Measurements from ENCODE around the gene GNG2.
A peak's percentile ranks its signal among the peaks of the same experiment; 100 is the strongest.
"Not testable (repeated sequence)": the region's sequence is repeated elsewhere in the genome, so short reads cannot be mapped to it uniquely, and the experiment has no call there.

The GNG2 gene

DNA sequence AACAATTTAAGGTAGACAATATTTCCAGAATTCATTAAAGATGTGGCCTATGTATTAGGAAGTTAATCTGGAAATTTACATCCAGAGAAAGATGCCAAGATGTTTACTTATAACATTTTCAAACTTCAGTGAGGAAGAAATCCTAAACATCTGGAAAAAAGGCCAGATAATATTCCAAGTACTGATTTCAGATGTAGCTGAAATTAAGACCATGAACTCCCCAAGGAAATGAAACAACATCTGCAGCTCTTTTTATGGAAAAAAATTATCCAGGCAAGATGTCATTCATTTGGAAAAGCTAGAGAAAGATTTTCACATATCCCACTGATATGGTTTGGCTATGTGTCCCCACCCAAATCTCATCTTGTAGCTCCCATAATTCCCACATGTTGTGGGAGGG is 35.0 kb downstream of the GNG2 start:
- DNase-seq: no peak

DNA sequence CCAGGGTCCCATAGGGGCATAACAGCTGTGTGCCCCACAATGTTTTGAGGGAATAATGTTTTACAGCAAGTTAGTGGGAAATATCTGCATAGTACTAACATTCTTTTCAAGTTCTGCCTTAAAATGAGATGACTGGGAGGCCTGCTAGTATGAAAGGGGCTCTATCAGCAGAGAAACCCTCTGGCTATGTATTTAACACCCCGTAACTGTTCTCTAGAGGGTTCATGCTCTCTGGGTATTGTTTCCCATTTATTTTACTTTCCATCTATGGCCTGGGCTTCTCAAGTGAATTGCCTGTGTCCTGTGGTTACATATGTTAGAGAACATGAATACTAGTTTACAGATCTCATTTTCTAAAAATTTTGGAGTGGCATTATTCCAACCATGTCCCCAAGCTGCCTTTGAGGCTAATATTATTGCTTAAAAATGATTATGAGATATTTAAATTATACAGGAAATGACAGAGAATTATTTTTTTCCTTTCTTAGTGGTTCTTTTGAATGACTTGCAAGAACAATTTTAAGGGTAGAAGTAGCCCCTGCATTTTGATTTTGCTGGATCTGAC is 37.5 kb downstream of the GNG2 start:
- no peak for DNase-seq

DNA sequence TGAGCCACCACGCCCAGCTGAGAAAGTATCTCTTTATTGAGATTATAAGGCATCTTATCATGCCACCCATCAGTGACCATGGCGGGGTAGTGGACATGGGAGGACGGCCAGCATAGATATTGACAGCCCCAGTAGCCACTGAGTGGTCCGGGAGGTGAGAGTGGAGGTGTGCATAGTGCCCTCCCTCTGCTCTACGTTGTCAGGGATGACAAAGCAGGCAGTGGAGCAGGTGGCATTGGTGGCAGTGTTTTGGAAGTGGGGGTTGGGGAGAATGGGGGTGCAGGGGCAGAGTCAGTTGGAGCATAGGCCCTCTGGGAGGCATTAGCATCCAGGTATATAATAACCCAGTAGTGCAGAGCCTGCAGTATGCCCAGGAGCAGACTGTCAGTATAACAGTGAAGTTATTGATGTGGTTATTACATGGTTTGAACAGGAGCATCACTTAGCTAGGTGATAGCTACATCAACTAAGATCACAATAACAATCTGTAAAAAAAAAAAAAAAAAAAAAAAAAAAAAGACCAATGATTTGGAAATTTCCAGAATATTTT is 41.1 kb downstream of the GNG2 start:
- no peak for DNase-seq

DNA sequence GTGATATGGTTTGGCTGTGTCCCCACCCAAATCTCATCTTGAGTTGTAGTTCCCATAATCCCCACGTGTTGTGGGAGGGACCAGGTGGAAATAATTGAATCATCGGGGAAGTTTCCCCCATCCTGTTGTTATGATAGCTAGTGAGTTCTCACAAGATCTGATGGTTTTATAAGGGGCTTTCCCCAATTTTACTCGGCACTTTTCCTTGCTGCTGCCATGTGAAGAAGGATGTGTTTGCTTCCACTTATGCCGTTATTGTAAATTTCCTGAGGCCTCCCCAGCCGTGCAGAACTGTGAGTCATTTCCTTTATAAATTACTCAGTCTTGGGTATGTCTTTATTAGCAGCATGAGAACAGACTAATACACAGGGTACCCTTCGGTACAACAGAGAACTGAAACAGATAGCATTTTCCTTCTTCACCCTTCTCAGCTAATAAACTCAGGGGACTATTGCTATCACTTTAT is 45.3 kb downstream of the GNG2 start:
- DNase-seq: not testable (repeated sequence)

DNA sequence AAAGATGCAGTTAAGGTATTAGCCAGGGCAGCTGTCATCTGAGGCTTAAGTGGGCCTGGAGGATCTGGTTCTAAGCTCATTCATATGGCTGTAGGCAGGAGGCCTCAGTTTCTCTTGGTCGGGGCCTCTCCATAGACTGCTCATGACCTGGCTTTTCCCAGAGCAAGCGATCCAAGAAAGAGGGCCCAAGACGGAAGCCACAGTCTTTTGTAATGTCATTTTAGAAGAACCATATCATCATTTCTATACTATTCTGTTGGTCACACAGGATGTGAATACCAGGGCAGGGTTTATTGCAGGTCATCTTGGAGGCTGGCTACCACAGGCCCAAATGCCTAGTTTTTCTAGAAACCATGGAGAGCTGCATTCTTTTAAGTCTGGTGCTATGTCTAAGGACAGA is 47.7 kb downstream of the GNG2 start:
- no peak for DNase-seq

DNA sequence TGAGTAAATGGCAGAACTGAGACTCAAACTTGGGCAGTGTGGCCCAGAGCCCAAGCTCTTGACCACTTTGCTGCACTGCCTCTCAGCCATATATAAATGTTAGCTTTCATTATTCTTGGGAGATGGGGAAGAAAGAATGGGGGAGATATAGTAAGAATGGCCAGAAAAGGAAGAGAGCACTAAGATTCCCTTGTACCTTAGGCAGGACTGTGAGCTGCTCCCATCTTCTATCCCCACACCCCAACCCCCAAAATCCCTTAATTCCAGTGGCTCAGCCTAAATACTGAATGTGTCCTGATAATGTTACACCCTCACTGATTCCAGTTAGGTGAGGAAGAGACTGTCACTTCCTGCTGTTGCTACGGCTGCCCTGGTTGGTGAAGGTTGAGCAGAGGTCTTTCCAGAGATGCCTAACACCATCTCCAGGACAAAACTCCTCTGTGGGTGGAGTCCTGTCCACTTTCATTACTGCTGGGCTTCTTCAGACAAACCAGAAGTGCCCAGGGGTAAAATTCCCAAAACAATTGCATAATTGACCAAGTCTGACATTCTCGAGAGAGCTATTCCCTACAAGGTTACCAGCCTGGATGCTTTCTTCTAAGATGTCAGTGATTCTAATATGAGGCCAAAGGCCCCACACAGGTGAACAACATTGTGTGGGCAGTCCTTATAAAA is 51.8 kb downstream of the GNG2 start:
- no peak for DNase-seq

DNA sequence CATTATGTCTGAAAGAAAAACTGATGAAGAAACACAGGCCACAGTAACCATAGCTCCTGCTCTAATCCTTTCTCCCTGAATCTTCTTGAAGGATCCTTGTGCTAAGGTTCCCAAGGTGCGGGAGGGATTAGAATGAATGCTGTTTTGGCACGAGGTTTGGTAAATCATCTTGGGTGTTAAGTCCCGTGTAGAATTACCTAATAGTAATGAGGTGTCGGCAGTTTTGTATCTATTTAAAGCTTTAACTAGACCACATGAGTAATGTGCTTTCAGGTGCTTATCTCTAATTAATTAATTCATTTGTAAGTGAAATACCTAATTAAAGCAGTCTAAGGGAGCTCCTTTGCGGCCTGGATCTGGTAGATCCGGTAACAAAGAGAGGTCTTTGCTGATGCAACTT is 53.9 kb downstream of the GNG2 start:
- no peak for DNase-seq

DNA sequence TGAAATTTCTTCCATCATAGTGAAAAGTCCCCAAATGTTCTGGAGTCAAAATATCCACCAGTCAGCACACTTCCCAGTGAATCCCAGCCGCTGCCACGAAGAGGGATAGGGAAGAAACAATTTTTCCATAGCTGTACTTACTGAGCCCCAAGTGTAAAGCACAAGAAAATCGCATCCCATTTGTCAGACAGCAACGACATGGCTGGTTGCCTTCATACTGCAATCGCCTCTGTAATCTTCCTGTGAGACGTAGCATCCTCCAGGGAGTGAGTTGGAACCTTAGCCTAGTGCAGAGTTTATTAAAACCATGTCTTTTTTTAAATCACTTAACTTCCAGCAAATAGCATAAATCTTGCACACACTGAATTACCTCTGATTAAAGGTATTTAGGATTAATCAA is 56.8 kb downstream of the GNG2 start:
- DNase-seq: no peak

DNA sequence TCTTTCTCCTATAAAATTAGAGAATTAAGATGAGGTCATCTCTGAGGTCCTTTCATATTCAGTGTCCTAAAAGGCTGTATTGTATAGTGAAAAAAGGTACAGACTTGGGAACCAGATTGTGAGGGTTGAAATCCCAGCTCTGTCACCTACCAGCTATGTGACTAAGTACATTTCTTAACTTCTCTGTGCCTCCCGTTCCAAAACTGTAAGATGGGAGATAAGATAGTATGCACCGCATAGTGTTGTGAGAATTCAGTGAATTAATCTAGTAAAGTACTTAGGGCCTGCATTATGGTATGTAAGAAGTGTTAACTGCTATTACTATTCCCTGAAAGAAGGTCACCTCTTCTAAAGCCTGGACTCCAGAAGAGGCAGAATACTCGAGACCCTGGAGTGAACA is 60.6 kb downstream of the GNG2 start:
- no peak for DNase-seq

DNA sequence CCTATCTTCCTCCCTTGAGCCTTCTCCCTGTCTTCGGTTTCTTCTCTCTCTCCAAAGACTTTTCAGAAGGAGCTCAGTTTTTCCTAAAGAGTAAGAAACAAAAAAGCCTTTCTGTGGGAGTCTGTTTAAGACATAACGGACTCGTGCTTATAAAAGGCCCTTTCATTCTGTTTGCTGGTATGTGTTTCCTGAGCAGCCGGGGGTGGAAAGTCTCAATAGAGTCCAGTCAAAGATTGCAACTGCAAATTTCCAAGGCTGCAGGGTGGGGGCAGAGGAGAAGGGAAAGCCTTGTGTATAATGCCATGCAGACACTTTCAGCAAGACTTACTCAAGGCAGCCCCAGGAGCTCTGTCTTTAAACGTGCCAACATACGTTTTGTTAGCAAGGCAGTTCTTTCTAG is 62.2 kb downstream of the GNG2 start:
- no peak for DNase-seq

DNA sequence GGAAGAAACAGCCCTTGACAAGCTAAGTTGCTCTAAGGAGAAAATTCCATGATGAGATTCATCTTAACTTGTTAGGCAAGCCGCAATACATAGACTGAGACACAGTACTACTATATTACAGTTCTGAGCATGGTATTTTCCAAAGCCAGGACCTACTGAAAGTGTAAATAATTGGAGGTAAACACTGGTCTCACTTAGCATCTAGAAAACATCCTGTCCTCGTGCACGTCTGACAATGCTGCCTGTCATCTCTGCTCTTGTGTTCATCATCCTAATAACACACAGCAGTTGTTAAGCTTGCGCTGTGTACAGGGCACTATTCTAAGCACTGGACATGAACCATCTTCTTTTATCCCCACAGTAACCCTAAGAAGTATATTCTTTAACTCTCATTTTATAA is 64.2 kb downstream of the GNG2 start:
- no peak for DNase-seq

DNA sequence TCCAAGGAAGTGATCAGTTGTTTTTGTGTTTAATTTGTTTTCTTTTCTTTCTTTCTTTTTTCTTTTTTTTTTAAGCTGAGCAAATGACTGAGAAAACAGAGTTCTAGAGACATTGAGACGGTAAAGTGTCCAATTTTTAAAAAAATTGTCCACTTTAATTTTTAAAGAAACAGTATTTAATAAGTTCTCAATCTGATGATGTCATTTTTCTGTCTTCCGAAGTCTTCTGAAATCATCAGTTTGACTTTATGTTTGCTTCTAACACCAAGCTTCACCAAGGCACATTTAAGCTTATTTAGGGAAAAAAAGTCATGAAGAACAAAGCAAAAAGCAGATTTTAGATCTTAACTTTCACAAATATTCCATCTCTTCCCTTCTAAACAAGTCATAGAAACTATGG is 65.6 kb downstream of the GNG2 start:
- no peak for DNase-seq

DNA sequence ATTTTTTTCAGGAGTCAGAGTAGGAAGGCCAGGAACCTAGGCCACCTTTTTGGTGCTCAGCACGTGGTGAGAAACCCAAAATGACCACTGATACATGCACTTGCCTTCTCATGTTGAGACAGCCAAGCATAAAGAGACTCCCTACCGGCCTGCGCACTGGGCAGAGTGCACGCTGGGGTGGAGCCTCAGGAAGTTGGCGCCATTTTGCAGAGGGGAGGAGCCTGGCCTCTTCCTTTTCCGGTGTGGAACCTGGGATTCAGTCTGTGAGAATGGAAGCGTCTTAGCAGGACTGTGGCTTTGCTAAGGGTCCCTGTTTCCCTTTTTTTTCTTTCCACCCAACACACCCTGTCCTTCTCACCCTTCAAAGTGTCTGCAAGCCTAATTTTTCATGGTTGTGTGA is 66.0 kb downstream of the GNG2 start:
- no peak for DNase-seq

DNA sequence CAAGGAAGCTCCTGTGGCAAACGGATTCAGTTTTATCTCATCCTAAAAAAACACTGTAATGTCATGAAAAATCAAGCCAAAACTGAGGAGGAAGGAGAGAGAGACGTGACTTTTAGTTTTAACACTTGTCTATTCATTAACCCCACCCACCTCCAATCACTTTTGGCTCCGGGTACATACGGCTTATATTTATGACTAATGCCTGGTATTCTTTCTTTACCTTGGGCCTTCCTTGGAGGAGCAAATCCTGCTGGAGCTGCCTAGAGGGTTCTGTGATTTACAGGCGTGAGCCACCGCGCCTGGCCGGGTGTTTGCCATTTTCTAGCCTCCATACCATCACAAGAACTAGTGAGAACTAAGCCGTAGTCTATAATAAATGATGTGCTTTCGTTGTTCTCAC is 68.2 kb downstream of the GNG2 start:
- DNase-seq: no peak

DNA sequence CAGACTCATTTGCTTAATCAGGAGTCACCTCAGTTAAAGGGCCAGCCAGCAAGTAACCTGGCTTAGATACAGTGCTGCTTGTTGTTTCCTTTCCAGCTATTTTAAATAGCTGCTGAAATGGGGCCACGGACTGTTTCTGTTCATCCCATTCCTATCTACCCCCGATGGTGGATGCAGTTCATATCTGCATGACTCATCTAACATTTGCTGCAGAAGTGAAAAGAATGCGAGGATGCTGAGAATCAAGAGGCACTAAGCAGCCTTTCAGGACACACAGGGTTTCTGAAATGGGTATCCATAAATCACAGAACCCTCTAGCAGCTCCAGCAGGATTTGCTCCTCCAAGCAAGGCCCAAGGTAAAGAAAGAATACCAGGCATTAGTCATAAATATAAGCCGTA is 68.8 kb downstream of the GNG2 start:
- no peak for DNase-seq

DNA sequence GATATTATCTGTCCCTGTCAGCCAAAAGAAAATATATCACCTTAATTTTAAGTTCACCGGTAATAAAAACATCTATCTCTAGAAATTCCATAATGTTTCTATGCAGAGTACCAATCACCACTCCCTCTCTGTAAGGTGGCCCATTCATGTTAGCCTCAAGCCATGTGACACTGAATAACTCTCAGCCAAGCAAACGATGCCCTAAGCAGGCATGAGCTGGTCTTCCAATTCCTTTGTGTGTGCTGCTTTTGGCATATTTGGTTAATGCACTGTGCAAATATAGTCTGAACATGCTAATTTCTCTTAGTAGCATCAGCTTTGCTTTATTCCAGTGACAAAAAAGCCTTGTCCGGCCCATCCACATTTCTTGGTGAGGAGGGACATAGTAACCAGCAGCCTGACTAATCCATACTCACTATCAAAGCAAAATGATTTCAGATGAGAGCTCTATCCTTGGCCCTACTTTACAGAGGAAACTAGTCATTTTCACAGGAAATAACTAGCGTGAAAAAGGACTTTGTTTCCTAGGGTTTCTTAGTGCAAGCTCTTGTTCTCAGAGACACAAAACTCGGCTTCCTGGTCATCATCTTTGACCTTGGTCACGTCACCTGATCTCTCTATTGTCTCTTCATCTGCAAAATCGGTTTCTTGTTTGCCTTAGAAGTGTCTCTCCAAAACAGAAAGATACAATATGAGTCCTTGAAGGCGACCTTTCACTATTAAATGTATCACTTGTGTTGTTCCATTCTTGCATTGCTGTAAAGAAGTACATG is 69.7 kb downstream of the GNG2 start:
- DNase-seq: peak; percentile 56

DNA sequence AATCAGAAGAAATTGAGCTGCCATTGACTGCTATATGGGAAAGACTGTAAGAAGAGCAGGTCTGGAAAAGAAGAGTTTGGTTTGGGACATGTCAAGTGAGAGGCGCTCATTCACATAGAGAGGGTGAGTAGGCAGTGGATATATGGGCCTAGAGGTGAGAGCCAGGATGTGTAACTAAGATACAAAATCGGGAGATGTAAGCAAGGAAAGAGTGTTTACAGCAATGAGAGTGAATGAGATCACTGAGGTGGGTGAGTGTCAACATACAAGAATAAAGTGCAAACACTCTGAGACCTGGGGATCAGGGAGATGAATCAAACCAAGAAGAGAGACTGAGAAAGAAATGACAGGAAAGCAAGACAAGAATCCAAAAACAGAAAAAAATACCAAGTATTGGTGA is 70.9 kb downstream of the GNG2 start:
- DNase-seq: no peak

DNA sequence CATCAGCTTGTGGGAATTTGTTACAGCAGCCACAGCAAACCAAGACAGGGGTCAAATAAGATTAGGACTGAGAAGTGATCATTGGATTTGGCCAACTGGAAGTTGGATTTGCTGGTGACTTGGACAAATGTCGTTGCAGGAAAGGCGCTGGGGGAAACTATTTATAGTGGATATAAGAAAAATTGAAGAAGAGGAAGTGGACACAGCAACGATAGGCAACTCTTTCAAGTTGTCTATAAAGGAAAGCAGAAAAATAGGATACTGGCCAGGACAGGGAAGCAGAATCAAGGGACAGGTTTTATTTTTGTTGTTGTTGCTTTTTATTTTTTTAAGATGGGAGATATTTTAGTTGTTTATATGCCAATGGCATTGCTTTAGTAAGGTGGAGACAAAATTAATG is 72.8 kb downstream of the GNG2 start:
- no peak for DNase-seq

DNA sequence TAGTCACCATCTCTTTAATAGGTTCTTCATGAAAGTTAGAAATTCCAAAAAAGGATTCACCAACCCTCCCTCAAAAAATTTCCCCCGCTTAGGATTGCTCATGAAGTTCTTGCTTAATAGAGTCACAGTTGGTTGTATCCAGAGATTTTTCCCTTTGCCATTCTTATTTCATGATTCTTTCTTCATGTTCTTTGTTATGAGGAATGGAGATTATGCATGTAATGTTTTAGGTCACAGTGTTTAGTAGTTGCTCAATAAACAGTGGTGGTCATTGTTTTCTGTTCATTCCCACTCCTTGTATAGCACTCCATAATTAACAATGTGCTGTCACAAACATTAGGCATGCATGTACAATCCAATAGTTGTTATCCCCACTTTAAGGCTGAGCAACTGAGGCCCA is 77.7 kb downstream of the GNG2 start:
- no peak for DNase-seq

DNA sequence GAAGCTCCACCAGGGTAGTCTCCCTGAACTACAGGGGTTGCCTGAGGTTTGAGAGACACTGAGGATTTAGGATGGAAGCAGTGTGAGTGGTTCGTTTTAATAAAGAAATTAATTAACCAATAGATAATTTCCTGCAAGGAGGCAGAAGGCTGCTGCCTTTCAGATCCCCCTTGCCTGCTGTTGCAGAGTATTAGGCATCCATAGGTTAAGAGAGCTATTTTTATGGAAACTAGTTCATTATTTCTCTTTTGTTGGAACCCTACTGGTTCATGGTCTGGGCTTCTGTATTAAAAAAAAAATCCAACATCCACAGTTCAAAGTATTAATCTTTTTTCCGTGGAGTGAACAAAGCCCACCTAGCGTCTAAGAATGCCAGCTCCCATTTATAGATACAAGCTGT is 78.4 kb downstream of the GNG2 start:
- no peak for DNase-seq

DNA sequence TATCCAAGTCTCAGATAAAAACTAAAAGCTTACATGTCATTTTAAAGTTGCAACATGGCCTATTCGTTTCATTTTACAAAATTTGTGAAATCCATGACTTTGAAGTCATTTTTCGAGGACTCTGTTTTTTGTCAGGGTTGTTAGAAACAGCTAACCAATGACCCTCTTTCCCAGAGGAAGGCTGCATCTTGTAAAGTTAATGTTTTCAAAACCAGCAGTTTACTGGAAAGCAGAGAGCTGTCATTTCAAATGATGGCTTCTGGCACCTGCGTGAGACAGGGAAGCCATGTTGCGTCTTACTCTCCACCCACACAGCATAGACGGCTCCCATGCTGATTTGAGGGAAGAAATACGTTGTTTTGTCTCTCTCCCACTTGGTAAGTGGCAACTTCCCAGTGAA is 78.8 kb downstream of the GNG2 start:
- DNase-seq: no peak

DNA sequence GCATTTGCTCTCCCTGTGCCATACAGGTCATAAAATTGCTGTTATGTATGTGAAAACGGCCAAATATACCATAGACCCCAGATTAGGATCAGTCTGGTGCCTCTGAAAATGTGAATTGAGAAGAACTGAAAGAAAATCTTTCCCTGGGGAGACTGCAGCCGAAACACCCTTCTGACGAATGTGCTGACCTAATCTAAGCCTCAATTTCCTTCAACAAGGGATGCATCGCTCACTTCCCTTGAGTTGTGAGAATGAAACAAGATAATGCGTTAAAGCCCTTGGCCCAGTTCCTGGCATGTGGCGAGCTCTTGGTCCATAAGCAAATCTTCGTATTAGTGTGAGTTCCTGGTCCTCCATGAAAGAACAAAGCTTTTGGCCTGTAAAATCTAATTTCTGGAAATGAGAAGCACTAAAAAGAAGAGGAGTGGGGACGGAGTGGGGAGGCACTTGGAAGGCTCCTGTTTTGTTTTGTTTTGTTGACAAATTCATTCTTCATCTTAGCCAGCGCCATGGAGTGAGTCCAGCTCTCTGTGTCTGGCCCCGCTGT is 79.4 kb downstream of the GNG2 start:
- peak; percentile 23 for DNase-seq

DNA sequence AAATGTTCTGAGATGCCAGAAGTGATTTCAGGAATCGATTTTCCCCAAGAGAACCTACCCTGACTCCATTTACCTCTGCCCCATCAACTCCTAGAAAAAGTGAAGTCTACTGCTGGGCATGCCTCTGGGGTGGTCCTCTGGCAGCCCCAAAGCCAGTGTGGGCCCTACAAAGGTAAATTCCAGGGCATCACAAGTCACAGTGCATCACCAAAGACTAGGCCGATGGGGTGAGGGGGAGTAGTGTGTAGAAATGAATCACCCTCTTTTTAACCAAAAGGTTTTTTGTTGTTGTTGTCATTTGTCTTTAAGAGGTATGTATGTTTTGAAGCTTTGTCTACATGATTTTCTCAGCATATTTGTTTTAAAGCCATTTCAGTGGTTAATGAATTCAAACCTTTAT is 82.6 kb downstream of the GNG2 start:
- no peak for DNase-seq

DNA sequence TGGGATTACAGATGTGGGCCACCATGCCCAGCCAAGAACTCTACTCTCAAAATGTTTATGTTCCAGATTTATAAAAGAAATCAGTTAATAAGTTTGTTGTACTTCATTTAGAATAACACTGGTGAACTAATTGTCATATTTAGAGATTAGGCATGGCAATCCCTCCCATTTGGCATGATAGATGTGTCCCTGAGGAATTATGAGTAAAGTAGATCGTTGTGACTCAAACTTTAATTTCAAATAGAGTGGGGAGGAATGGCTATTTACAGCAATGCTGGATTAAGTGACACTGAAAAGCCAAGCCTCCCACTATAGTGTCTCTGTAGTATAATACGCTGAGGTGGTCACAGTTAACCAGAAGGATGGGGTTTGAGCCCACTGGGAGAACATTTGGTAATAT is 89.6 kb downstream of the GNG2 start:
- DNase-seq: no peak
